ENCODE measurements around the gene MRPS18A. TPM values are rescaled to one million over a fixed set of nuclear protein-coding genes. Genes with fewer than 3 reads are reported as not detected.

The MRPS18A gene
- total and polyA plus RNA-seq, 2 of the 13 experiments (the other 11 are each of a cell fraction or from before 2014, with no cell fraction given): 87.8 to 89.1 TPM

- TF ChIP-seq BCLAF1 (IDR thresholded peaks at IDR 0.05) (no peak), HNF1B (CRISPR knock-in tag; IDR thresholded peaks at IDR 0.05) (peak; percentile 79), ZNF646 (CRISPR knock-in tag; IDR thresholded peaks at IDR 0.05) (peak; percentile 61; the same call in 1 of the 2 replicates), RBAK (CRISPR knock-in tag; IDR thresholded peaks at IDR 0.05) (no peak), DNMT1 (CRISPR knock-in tag; IDR thresholded peaks at IDR 0.05) (no peak), ZFP37 (CRISPR knock-in tag; IDR thresholded peaks at IDR 0.05; ENCODE audit: borderline replicate concordance) (0 out of 2 replicates have a peak, but pooled peaks have one; percentile 42), ARNTL (CRISPR knock-in tag; IDR thresholded peaks at IDR 0.05) (peak; percentile 71; the same call in 1 of the 2 replicates), KDM1A (CRISPR knock-in tag; IDR thresholded peaks at IDR 0.05) (0 out of 2 replicates have a peak, but pooled peaks have one; percentile 23), MED1 (CRISPR knock-in tag; IDR thresholded peaks at IDR 0.05) (peak; percentile 87), SNAPC4 (CRISPR knock-in tag; IDR thresholded peaks at IDR 0.05) (peak; percentile 52; the same call in 1 of the 2 replicates), MXI1 (IDR thresholded peaks at IDR 0.05; ENCODE audit: borderline replicate concordance, low read depth, low read length) (peak; percentile 70; the same call in 2 of the 3 replicates), PHF20 (CRISPR knock-in tag; IDR thresholded peaks at IDR 0.05) (no peak)
Observed at GRCh38 chr6:43724914-43725642, 37.5 kb upstream of the MRPS18A start (continued).

Measured in HepG2 (cell line).